CD4-positive, alpha-beta T cell treated with Interleukin-4 for 1 hour (primary cell): ENCODE results near the gene C3orf33.
"Not testable (repeated sequence)": the region's sequence is repeated elsewhere in the genome, so short reads cannot be mapped to it uniquely, and the experiment has no call there.

Source experiments
- DNase-seq, 2 donors: peaks; one replicate each; pipeline ENCODE4 v3.0.0-alpha.2; 2020 to 2022

The C3orf33 gene

GRCh38 chr3:155805802-155806618 lies at the start of gene C3orf33:
Gene C3orf33 (minus strand): TSS chr3:155806278. CDS start chr3:155806252, 26 bp downstream.
- peak; percentile 78 to 81 for DNase-seq

- DNase-seq: peak; percentile 99
Measured at GRCh38 chr3:155854141-155854940, 48.3 kb upstream of the C3orf33 start, which contains the start of gene SLC33A1. Gene SLC33A1 (minus strand): TSS chr3:155854427. CDS start chr3:155853997, 430 bp downstream.

GRCh38 chr3:155853214-155854140 lies 47.4 kb upstream of the C3orf33 start:
- peak; percentile 12 to 27 for DNase-seq

- no peak for DNase-seq
Measured at GRCh38 chr3:155852341-155852740, 46.3 kb upstream of the C3orf33 start.

GRCh38 chr3:155849404-155849803 lies 43.3 kb upstream of the C3orf33 start:
- DNase-seq: not testable (repeated sequence)

- no peak for DNase-seq
Measured at GRCh38 chr3:155847993-155848392, 41.9 kb upstream of the C3orf33 start.

- DNase-seq: no peak
Measured at GRCh38 chr3:155846119-155846518, 40.0 kb upstream of the C3orf33 start.

GRCh38 chr3:155843569-155843968 lies 37.5 kb upstream of the C3orf33 start:
- no peak for DNase-seq

- no peak for DNase-seq
Measured at GRCh38 chr3:155835341-155836071, 29.4 kb upstream of the C3orf33 start.

GRCh38 chr3:155828490-155829098 lies 22.5 kb upstream of the C3orf33 start:
- DNase-seq: not testable (repeated sequence)

- DNase-seq: no peak
Measured at GRCh38 chr3:155815030-155815545, 9.0 kb upstream of the C3orf33 start.

- DNase-seq: not testable (repeated sequence)
Measured at GRCh38 chr3:155813224-155813623, 7.1 kb upstream of the C3orf33 start.

GRCh38 chr3:155809181-155809580 lies 3.1 kb upstream of the C3orf33 start:
- no peak for DNase-seq

- DNase-seq: no peak
Measured at GRCh38 chr3:155807823-155808222, 1.7 kb upstream of the C3orf33 start.

- DNase-seq: peak in 1 of 2 donors; percentile 39
Measured at GRCh38 chr3:155805204-155805801, 775 bp downstream of the C3orf33 start.

GRCh38 chr3:155804323-155804722 lies 1.8 kb downstream of the C3orf33 start:
- DNase-seq: no peak

- DNase-seq: no peak
Measured at GRCh38 chr3:155792532-155792931, 13.5 kb downstream of the C3orf33 start.

GRCh38 chr3:155791190-155791589 lies 14.9 kb downstream of the C3orf33 start:
- no peak for DNase-seq

- DNase-seq: no peak
Measured at GRCh38 chr3:155790272-155790925, 15.7 kb downstream of the C3orf33 start.

- DNase-seq: no peak
Measured at GRCh38 chr3:155785662-155786295, 20.3 kb downstream of the C3orf33 start.
